Stimulated activated CD8-positive, alpha-beta memory T cell treated with anti-CD3 and anti-CD28 coated beads, Interleukin-15, amount 100 ng/mL, for 1 hour (primary cell): ENCODE measurements around the gene FHIT.

Experiments
- DNase-seq: peaks from one replicate; pipeline ENCODE4 v3.0.0-alpha.2; 2020; ENCODE audit warnings: low read depth

The FHIT gene

GRCh38 chr3:60463685-60464084 lies 787.6 kb downstream of the FHIT start:
- DNase-seq, result no peak

DNA sequence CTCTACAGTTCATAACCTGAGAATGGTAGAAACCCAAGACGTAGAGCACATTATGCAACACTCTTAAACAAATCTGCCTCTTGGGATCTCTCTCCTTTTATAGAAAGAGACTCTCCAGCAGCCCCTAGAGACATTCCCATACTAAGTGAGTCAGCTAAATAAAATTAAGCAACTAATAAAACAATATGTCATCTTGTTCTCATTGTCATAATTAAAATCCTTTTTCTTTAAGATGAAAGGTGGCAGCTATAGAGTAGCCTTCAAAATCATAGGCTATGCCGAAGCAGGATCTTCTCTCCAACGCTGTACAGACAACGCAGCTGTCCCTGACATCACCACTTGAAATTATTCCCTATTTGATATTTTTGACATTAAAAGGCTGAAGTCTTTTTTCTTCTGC lies 790.0 kb downstream of the FHIT start:
- no peak for DNase-seq

DNA sequence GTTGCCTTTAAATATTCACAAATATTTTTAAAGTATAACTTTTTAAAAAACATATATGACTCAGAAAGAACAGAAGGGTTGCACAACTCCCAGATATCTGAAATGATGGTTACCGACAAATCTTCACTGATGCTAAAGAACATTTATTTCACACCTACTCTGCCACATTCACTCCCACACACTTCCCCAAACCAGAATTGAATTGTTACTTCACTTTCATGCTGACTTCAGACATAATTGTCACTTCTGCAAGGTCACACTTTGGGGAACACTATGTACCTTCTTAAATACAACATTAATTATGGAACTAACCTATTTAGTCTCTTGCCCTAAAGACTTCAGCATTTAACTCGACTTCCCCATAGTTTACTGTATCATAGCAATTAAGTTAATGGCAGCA lies 795.1 kb downstream of the FHIT start:
- DNase-seq, result no peak

- no peak for DNase-seq
Measured at GRCh38 chr3:60453326-60453725, 797.9 kb downstream of the FHIT start.

DNA sequence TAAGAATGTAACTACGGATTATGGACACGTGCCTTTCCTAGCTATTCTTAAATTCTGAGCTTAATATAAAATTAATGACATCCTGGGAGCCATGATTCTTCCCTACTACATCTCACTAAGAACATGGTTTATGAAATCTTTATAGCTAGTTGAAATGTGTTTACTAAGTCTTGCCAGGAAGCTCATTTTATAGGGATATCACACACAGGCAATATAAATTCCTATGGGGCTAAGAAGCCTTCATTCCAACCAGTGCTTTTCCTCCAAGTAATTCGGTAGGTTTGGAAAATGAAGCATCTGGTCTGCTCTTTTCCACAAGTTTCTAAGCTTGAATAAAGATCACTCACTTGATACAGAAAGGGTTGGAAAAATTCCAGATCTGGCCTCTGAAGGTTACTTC lies 802.6 kb downstream of the FHIT start:
- no peak for DNase-seq

GRCh38 chr3:60445446-60445845 lies 805.8 kb downstream of the FHIT start:
- no peak for DNase-seq

GRCh38 chr3:60444898-60445437 lies 806.3 kb downstream of the FHIT start:
- DNase-seq, result no peak

DNA sequence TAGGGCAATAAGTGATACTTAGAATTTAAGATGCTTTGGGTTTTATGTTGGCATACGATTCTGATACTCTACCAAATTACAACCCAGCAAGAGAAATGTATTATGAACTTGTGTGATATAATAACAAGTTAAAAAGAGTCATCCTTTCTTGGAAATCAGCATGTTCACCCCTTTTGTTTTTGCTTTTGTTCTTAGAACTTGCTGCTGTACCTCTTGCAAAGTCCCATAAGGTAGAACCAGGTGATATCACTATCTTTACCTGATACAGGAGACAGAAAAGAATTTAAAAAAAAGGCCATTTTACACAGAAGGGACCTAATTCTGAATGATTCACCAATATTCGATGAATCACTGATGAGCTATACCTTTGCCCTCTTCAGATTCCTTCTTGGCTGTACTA lies 810.4 kb downstream of the FHIT start:
- DNase-seq, result no peak

- no peak for DNase-seq
Measured at GRCh38 chr3:60435941-60436650, 815.2 kb downstream of the FHIT start.

DNA sequence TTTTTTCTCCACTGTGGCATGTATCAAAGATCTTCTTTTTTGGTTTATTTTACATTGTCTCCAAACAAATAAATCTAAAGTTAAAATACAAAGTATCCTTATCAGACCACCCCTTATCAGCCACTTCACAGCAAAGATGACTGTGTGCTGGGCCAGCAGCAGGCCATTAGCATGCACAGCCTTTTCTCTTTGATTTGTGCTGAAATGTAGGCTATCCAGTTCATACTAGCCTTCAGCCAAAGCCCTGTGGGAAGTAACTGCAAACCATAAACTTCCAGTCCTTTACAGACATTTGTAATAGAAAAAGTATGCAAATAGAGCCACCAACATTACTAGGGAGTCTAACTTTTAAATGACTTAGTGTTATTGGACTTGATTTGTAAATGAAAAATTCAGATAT lies 816.3 kb downstream of the FHIT start:
- DNase-seq, result no peak

DNA sequence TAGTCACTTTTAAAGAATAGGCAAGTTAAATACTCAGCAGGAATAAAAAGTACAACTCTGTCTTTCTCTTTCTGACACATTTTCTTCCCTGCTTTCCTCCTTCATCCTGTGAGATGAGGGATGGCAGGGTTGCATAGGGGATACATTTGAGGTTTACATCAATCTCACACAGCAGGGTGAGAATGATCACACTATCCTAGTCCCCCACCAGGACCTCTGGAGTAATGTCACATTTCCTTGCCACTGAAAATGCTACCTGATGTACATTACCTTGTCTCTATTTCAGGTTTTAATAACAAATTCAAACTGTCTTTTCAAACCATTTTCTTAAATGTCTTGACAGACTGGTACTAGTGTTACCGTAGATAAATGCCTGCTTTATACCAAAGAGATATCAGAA lies 816.9 kb downstream of the FHIT start:
- DNase-seq, result no peak

DNA sequence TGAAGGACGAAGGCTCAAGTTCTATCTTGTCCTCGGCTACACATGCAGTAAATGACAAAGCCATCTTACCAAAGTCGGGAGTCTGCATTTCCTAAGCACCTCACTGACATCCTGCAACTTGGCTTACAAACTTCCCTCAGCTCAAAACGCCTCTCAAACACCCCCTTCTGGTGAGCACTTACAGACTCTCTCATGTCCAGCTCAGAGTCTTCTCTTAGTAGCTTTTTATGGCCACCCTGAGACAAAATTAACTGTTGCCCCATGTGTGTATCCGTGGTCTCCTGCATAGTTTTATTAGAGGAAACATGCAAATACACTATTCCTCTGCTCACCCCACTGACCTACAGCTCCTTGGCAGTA lies 819.7 kb downstream of the FHIT start:
- no peak for DNase-seq

- DNase-seq, result no peak
Measured at GRCh38 chr3:60430205-60430604, 821.0 kb downstream of the FHIT start.

DNA sequence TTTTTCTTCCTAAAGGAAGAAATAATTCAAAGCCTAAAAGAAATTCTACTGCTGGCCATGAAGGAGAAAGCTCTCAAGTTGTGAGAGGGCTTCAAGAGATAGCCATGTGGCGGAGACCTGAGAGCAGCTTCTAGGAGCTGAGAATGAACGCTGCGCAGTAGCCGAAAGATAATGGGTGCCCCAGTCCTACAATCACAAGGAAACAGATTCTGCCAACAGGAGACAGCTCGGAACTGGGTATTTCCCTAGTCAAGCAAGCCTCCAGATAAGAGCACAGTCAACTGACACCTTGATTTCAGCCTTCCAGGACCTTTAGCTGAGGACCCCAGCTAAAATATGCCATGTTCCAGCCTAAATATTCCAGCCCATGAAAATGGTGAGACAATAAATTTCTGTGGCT lies 824.1 kb downstream of the FHIT start:
- DNase-seq, result no peak

DNA sequence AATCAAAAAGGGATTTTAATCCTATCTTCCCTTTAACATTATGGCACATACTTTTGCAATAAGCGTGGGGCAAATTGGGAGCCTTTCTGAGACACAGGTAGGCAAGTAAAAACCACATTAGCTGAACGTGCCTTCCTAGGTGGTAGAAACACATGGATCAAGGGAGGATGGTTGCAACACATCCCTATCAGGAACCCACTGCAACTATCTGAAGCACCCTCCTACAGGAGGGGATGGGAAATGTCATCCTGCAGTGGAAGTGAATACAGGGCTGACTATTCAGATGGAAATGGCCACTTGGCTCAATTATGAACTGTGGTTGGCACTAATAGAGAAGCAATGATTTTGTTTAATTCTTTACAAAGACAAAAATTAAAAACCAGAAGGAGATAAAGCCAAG lies 826.3 kb downstream of the FHIT start:
- DNase-seq, result no peak

- DNase-seq, result no peak
Measured at GRCh38 chr3:60424034-60424433, 827.2 kb downstream of the FHIT start.

DNA sequence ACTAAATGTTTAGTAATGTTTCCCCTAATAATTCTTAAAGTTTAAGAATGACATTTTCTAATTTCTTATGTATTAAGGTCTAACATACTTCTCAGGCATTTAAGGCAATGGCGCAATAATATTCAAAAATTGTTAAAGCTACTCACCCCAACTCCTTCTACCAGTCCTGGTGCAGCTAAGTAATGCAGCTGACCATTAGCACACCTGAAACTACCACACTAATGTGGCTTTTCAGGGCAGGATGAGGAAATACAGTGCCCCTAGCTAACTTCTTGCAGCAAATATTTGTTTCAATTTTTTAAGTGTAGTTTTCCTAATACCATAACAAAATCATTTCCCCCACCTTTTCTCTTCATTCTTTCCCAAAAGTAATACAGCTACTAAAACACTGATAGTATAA lies 827.7 kb downstream of the FHIT start:
- DNase-seq, result no peak

- DNase-seq, result no peak
Measured at GRCh38 chr3:60421749-60422446, 829.4 kb downstream of the FHIT start.

DNA sequence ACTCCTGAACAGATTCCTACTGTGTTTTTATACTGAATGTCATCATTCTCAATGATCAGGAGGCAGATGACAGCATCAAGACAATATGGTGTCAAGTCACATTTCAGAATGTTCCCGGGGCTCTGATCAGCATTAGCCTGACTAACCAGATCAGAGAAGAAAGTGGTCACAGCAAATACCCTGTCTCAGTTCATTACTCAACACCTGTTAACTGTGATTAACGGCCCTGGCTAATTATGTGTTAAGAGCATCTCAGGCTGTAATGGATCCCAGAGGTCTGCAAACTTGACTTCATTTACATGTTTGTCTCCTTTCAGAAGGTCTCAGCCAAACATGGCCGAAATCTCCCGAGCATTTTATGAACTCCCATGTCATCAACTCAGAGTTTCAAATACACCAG lies 833.7 kb downstream of the FHIT start:
- no peak for DNase-seq

DNA sequence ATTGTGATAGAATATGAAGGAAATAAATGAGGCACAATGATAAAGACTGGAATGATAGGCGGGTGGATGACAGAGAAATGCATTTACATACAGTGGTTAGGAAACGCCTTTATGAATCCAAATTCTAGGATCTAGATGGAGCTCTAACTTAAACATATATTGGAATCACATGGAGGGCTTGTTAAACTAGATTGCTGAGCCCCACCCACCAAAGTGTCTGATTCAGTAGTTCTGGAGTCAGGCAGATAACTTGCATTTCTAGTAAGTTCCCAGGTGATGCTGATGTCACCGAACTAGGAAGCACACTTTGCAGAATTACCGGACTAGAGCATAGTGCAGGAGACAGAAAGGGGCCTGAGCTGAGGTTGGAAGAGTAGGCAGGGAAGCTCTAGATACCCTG lies 837.2 kb downstream of the FHIT start:
- DNase-seq, result no peak

- DNase-seq, result no peak
Measured at GRCh38 chr3:60413551-60413950, 837.7 kb downstream of the FHIT start.

GRCh38 chr3:60403866-60404265 lies 847.4 kb downstream of the FHIT start:
- no peak for DNase-seq

GRCh38 chr3:60402931-60403330 lies 848.3 kb downstream of the FHIT start:
- no peak for DNase-seq
